ENCODE data around the gene C13orf46.

The C13orf46 gene

GRCh38 chr13:113963376-113963775, 10.5 kb downstream of the C13orf46 start:
- DNase-seq (ENCODE audit: low read depth), result no peak
- TF ChIP-seq CTCF (IDR thresholded peaks at IDR 0.05; ENCODE audit: low read depth, low read length, missing control alignments), result no peak
- no peak overlapping the region for H3K4me3 ChIP-seq (ENCODE audit: low read depth, low read length)

GRCh38 chr13:113962975-113963374, 10.9 kb downstream of the C13orf46 start:
- H3K4me3 ChIP-seq (ENCODE audit: low read depth, low read length), result no peak overlapping the region
- no peak for TF ChIP-seq CTCF (IDR thresholded peaks at IDR 0.05; ENCODE audit: low read depth, low read length, missing control alignments)
- no peak for DNase-seq (ENCODE audit: low read depth)

- no peak for TF ChIP-seq CTCF (IDR thresholded peaks at IDR 0.05; ENCODE audit: low read depth, low read length, missing control alignments)
- no peak for DNase-seq (ENCODE audit: low read depth)
Observed at GRCh38 chr13:113962386-113962785, 11.5 kb downstream of the C13orf46 start.

GRCh38 chr13:113960276-113960948, 13.5 kb downstream of the C13orf46 start:
- DNase-seq (ENCODE audit: low read depth), result no peak
- H3K4me3 ChIP-seq (ENCODE audit: low read depth, low read length), result no peak overlapping the region
- no peak for TF ChIP-seq CTCF (IDR thresholded peaks at IDR 0.05; ENCODE audit: low read depth, low read length, missing control alignments)

More at GRCh38 chr13:113962386-113962785, 11.5 kb downstream of the C13orf46 start:
- no peak overlapping the region for H3K4me3 ChIP-seq (ENCODE audit: low read depth, low read length)

GRCh38 chr13:113959198-113959597, 14.7 kb downstream of the C13orf46 start:
- TF ChIP-seq CTCF (IDR thresholded peaks at IDR 0.05; ENCODE audit: low read depth, low read length, missing control alignments), result no peak
- DNase-seq (ENCODE audit: low read depth), result no peak
- no peak overlapping the region for H3K4me3 ChIP-seq (ENCODE audit: low read depth, low read length)

GRCh38 chr13:113958373-113958772, 15.5 kb downstream of the C13orf46 start:
- no peak for TF ChIP-seq CTCF (IDR thresholded peaks at IDR 0.05; ENCODE audit: low read depth, low read length, missing control alignments)
- DNase-seq (ENCODE audit: low read depth), result no peak
- H3K4me3 ChIP-seq (ENCODE audit: low read depth, low read length), result no peak overlapping the region

- TF ChIP-seq CTCF (IDR thresholded peaks at IDR 0.05; ENCODE audit: low read depth, low read length, missing control alignments), result no peak
- no peak overlapping the region for H3K4me3 ChIP-seq (ENCODE audit: low read depth, low read length)
- DNase-seq (ENCODE audit: low read depth), result no peak
Observed at GRCh38 chr13:113956571-113956970, 17.3 kb downstream of the C13orf46 start.
